GM18870 (cell line): ENCODE data around the gene DNMT3A.

Source experiments
- ATAC-seq: cut with Tn5 transposase; IDR thresholded peaks from one replicate; pipeline ENCODE4 v1.9.1; 2021; ENCODE audit warnings: moderate library complexity; ENCODE audit not compliant: unreplicated experiment

Gene DNMT3A

GRCh38 chr2:25308599-25308998 is 33.1 kb downstream of the DNMT3A start:
- no peak for ATAC-seq

DNA sequence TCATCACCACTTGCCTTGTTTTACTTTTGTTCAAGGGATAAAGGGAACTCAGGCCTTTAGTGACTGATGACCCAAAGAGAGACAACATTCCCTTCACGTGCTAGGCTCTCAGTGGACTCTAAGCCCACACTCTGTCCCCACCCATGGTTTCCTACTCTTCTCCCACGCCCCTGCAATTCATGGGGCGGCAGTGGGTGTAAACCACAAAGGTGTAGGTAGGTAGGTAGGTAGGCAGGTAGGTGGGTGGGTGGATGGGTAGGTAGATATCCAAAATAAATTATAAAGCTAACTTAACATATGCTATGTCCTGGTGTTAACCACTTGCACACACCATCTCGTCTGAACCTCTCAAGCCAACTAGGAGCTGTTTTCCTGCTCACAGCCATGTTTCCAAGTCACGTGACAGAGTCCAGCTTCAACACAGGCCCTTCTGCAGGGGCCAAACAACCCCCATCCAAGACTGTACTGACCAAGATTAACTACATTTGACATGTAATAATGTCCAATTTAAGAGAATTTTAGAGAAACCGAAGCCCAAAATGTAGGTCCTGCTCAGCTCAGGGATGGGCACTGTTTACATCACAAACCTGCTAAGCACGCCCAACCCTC is 33.7 kb downstream of the DNMT3A start:
- ATAC-seq, result no peak

DNA sequence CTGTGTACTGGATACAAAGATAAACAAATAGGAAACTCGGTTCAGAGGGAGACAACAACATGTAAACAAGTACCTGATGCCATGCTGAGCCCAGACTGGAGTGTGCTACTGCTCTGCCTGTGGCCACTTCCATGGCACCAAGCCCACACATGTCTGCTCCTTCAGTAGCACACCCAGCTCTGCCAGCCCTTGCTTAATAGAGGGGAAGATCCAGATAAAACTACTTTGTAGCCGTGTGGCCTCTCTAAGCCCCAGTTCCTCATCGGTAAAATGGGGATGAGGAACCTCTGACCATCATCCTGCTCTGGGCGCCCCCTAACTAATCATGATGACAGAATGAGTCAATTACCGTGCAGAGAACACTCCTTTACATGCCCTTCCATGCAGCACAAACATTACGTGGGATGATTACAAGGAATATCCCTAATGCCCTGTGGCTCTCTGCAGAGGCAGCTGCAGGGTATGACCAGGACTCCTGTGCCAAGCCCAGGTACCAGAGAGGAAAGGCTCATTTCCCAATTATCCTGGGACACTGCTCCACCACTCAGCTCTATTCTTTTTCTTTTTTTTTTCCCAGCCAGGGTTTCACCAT is 34.9 kb downstream of the DNMT3A start:
- ATAC-seq, result no peak

GRCh38 chr2:25305775-25306174 is 36.0 kb downstream of the DNMT3A start:
- no peak for ATAC-seq

DNA sequence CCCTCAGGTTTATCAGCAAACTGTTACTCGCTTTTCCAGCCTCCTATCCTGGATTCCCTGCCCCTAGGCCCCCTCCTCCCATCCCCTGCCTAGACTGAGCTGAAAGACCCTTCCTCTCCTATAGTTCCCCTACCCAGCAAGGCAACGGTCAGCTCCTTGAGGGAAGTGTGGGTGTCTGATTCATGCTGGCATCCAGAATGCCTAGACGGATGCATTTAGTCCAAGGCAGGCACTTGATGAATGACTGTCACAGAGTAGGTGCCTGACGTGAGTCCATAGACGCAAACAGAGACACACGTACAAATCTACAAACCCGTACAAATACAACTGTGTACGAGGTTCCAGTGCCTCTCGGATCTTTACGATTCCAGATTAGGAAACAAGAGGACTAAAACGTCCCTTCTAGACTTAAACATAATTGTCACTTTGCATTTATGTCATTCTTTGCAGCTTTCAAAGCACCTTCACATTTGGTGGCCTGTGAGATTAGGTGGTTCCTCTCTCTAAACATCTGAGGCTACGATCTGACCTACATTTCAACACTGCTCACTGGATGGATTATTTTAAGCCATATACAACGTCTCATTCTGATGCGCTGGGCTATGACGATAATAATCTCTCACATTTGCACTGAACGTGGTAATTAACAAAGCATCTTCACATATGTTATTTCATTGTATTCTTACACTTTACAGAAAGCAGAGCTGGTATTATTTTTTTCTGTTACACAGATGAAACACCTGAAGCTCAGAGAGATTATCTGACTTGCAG is 36.7 kb downstream of the DNMT3A start:
- no peak for ATAC-seq

GRCh38 chr2:25304321-25304720 is 37.4 kb downstream of the DNMT3A start:
- no peak for ATAC-seq

DNA sequence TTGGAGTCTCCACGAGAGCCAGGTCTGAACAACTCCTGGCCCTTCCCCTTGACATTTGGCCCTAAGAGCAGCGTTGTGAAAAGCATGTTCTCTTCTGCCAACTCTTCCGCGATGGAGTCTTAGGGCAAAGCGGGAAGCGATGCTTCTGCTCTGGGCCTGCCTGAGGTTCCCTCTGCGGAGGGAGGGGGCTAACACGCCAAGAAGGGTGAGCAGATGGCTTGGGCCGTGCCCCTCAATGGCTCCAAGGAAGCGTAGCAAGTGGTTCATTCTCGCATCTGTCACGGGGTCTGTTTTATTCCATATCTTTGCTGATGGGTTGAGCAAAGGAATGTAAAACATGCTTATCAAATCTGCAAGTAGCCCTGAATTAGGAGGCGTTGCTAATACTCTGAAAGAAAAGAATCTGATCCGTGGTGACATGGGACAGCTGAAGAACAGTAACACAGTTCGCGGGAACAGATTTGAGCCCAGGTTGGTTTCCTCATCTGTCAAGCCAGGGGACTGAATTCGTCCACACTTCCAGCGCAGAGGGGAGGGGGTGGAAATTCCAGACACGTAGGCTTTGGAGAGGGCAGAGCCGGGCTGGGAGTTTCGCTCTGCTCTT is 38.0 kb downstream of the DNMT3A start:
- ATAC-seq, result no peak

DNA sequence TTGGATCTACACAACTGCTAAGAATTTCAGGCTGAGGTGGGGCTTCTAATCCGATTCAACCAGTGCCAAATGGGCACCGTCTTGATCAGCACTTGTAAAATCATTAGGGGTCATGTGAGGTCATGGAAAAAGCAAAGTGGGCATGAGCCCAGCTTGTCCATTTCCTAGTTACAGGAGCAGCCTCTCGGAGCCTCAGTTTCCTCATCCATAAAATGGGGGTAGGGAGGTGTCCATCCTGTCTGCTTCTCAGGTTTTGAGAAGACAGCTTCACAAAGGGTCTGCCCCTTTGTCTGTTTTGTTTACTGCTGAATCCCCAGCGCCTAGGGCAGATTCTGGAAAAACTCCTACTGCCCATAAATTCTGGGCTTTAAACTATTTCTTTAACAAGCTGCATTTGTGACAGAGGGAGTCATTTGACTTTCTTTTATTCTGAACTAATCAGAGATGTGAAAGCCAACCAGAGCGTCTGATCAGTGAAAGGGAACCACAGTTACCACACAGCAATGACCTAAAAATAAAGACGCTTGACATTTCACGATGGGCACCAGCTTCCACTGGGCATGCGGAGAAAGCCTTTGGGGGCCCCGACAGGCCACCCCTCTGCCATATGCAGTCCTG is 38.9 kb downstream of the DNMT3A start:
- ATAC-seq, result no peak

- ATAC-seq, result peak; percentile 93
These were observed 40.0 kb downstream of the DNMT3A start for GRCh38 chr2:25301453-25302352.

- no peak for ATAC-seq
These were observed 41.7 kb downstream of the DNMT3A start for GRCh38 chr2:25300001-25300400.

DNA sequence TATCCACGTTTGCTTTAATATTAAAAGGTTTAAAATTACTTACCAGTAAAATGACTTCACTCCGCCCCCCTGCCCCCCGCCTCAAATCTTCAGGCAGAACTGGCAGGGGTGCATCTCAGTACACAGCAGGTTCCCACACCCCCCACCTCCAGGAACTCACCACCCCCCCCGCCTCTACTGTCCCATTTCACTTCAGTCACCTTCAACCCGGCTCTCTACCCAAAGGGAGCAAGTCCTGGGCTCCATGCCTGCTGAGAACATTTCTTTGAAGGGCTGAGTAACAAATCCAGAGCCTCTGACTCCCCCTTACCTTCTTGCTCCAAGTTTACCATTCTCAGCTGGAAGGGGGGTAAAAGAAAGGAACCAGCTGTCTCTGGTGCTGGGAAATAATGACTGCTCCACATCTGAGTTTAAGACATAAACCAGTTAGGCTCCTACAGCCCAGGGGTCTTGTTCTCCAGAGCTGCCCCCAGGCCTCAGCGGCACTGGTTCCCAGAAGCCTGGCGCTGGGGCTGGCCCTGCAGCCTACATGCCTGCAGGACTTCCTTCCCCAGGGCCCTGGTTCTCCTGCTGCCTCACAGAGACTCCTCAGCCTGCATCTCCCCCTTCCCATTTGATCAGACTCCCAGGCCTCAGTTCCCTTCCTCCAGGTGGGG is 42.8 kb downstream of the DNMT3A start:
- no peak for ATAC-seq

DNA sequence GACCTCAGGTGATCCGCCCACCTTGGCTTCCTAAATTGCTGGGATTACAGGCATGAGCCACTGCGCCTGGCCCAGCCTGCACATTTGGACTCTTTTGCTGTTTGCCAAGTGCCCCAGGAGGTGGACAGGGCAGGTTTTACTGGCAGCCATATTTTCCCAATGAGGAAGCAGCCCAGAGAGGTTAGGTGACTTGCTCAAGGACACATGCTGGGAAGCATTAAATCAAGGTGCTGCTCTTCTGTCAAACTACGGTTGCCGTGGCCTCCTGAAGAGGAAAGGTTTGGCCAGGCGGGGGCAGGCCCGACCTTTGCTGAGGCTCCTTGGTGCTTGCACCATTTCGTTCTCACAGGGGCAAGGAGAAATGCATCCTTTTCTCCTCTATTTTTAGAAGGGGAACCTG is 44.0 kb downstream of the DNMT3A start:
- no peak for ATAC-seq

- ATAC-seq, result no peak
These were observed 46.1 kb downstream of the DNMT3A start for GRCh38 chr2:25295621-25296020.

DNA sequence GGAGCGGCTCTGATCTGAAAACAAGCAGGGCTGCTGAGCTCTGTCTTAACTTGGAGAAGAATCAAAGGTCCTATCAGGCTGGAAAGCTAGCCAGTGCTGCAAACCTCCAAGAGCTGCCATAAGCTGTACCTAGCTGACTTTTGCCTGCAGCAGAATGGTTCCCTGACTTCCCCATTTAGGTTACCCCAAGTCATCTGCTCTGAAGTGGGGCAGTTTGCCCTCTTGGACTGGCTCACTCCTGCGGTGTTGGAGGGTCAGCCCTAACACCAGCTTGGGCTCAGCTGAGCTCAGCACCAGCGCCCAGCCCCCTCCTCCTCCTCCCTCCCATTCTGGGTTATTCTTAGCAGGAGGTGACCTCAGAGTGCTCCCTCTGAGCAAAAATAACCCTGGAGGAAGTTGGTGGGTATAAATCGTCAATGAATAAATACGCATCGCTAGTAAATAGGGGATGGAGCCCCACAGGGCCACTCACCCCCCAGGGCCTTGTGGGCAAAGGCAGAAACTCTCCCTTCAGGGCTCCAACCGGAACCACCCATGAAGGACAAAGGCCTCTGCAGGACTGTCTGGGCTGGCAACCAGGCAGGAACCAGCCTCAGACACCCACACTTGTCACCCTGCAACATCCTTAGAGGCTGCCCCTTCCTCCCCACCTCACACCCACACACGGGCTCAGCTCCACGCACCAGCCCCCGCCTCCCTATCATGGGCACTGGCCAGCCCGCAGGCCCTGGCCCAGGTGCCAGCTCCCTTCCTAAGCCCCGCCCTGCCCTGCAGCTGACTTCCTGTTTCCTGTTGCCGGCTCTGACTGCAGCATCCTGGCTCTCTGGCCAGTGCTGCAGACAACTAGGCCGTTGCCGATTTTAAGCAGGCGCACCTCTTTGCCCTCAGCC is 46.9 kb downstream of the DNMT3A start:
- peak; percentile 79 for ATAC-seq

DNA sequence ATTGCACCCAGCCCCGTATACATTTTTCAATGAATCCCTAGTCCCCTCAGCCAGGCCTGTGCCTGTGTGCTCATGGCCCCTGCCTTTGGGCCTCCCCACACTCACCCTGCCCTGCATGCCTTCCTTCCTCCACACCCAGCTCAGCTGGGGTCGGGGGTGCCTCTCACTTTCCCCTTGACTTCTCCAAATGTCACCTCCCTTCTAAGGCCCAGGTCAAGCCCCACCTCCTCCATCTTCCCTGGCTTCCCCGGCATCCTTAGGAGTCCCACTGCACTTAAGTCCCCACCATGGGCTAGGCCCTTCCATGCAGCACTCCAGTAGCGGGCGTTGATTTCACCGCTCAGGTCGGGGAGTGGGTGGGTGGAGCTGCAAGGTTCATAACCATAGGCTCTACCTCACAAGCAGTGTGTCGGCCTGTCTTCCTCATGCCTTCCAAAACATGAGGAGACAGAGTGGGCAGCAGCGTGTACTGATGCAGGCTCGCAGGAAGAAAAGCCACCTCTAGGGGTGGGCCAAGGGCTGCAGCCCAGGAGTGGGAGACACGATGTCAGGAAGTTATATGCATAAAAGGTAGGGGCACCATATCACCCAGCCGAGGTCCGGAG is 47.7 kb downstream of the DNMT3A start:
- no peak for ATAC-seq

DNA sequence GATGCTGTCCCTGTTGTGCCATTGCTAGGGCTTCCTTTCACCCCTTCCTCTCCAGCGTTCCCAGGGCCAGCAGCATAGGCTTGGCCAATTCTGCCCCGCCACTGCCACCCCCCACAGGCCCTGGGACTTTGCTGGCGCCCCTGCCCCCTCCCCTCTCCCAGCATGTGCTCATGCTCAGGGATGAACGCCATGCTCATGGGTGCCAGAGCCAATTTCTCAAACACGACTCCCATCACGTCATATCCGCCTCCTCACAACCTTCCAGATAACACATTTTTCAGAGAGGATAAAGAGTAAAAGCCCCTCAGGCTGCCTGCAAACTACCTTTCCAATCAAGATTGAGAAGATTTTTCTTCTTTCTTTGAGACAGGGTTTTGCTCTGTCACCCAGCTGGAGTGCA is 48.6 kb downstream of the DNMT3A start:
- no peak for ATAC-seq

- no peak for ATAC-seq
These were observed 49.3 kb downstream of the DNMT3A start for GRCh38 chr2:25292408-25292807.

DNA sequence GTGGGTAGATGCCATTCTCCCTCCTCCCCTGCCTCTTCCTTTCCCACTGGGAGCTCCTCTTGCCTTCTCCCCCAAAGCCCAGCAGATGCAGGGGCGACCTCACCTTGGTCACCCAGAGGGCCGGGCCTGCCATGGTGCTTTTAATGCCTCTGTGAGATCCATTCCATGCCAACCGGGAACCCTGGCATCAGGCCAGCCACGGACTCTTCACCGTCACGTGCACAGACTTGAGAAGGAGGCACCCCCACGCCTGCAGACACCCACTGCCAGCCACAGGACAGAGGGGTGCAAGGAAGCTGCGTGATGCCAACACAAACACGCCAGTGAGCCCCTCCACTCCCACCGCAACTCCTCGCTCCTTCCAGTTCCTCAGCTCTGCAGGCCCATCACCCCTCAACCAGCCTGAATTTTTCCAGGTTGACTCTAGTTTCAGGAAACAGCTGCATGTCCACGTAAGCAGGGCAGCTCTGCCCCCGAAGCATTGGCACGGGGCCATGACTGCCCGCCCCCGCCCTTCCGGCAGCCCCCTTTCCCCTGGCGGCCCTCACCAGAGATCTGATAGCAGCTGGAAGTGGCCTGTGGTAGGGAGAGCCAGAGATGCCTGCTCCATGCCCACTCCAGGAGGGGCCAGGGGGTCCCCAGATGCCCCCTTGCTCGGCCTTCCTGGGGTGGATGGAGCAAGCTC is 50.8 kb downstream of the DNMT3A start:
- ATAC-seq, result no peak
